Endodermal cell (in vitro differentiated cells): ENCODE results near the gene SFXN5. TPM values are rescaled to one million over a fixed set of nuclear protein-coding genes. Genes with fewer than 3 reads are reported as not detected.
A peak's percentile ranks its signal among the peaks of the same experiment; 100 is the strongest.

Source experiments
- DNase-seq: peaks from one replicate; pipeline ENCODE4 v3.0.0-alpha.2; 2017
- H3K27ac ChIP-seq: 2 replicates; pipeline ENCODE4 v1.5.1; 2013; ENCODE audit warnings: mild to moderate bottlenecking, low read depth, low read length, moderate library complexity
- H3K27me3 ChIP-seq: 2 replicates; pipeline ENCODE4 v1.6.1; 2013; ENCODE audit warnings: mild to moderate bottlenecking, low read length, moderate library complexity; ENCODE audit not compliant: insufficient read depth, control insufficient read depth, poor library complexity, severe bottlenecking
- H3K36me3 ChIP-seq: 2 replicates; pipeline ENCODE4 v1.7.0; 2013; ENCODE audit warnings: mild to moderate bottlenecking, low read length, moderate library complexity; ENCODE audit not compliant: control insufficient read depth, insufficient read depth
- H3K4me1 ChIP-seq: one replicate; pipeline ENCODE4 v1.7.0; 2013; ENCODE audit warnings: low read length; ENCODE audit not compliant: control insufficient read depth, insufficient read depth
- H3K4me3 ChIP-seq: 2 replicates; pipeline ENCODE4 v1.5.1; 2013; ENCODE audit warnings: mild to moderate bottlenecking, low read length, moderate library complexity
- H3K9ac ChIP-seq: 2 replicates; pipeline ENCODE4 v1.6.1; 2013; ENCODE audit warnings: mild to moderate bottlenecking, low read length, moderate library complexity; ENCODE audit not compliant: poor library complexity, severe bottlenecking; ENCODE audit errors: extremely low read depth
- H3K9me3 ChIP-seq: 2 replicates; pipeline ENCODE4 v1.6.1; 2013; ENCODE audit warnings: mild to moderate bottlenecking, low read length, moderate library complexity; ENCODE audit not compliant: control insufficient read depth
- H3K27ac Mint-ChIP-seq: 2 replicates; pipeline ENCODE4 v1.8.0; 2020; ENCODE audit warnings: mixed read lengths
- H3K27me3 Mint-ChIP-seq: 2 replicates; pipeline ENCODE4 v1.8.0; 2021; ENCODE audit warnings: mild to moderate bottlenecking, mixed read lengths; ENCODE audit not compliant: insufficient read depth
- H3K36me3 Mint-ChIP-seq: 2 replicates; pipeline ENCODE4 v1.8.0; 2020; ENCODE audit warnings: low read depth, mixed read lengths
- H3K4me1 Mint-ChIP-seq: 2 replicates; pipeline ENCODE4 v1.8.0; 2020; ENCODE audit warnings: mixed read lengths
- H3K4me3 Mint-ChIP-seq: 2 replicates; pipeline ENCODE4 v1.8.0; 2020; ENCODE audit warnings: mild to moderate bottlenecking, moderate library complexity, mixed read lengths
- H3K9me3 Mint-ChIP-seq: 2 replicates; pipeline ENCODE4 v1.8.0; 2020; ENCODE audit warnings: mild to moderate bottlenecking, mixed read lengths
- CTCF ChIP-seq: fragments of 200-600 bp; sonication (generic); conservative IDR thresholded peaks from 2 replicates; pipeline ENCODE4 v1.5.0; 2021; ENCODE audit warnings: antibody characterized with exemption, mild to moderate bottlenecking
- WGBS, 2 experiments: methylation state at CpG; one replicate each; pipeline versions ENCODE4 v1.1.5 to v1.1.7; 2013; ENCODE audit warnings: missing lambda C conversion rate in 2 of 2, mixed read lengths in 1 of 2; ENCODE audit not compliant: insufficient coverage in 1 of 2, insufficient read length in 1 of 2; 5-methylcytosine and 5-hydroxymethylcytosine counted together
- total RNA-seq, 2 donors: library from RNA; stranded (reverse); fragmentation: NEBNext Ultra II Directional in 1 of 2; extraction: Animal tissue kit (Norgen Biotek cat#: 25700) in 1 of 2; gene quantifications; 2 replicates in 1 of 2; 3 replicates in 1 of 2; pipeline ENCODE4 v1.2.1, GENCODE V29; 2021

Gene SFXN5
- total RNA-seq, 2 donors from 2014 or later: 30.7 to 32.8 TPM

GRCh38 chr2:73092146-73092783, 20.8 kb upstream of the SFXN5 start:
- no peaks in the 10 kb centered on the region for H3K36me3 ChIP-seq
- H3K4me3 ChIP-seq: no peak overlapping the region
- 77 to 88% methylated on average over 6 to 7 of the region's 7 CpGs for WGBS, 2 experiments
- Mint-ChIP-seq H3K9me3 (no peaks in the 10 kb centered on the region), H3K27me3 (no peaks in the 10 kb centered on the region), H3K36me3 (no peaks in the 10 kb centered on the region), H3K27ac (peak overlapping the region; percentile 26), H3K4me3 (no peak overlapping the region), H3K4me1 (peaks cover 4% of the 10 kb centered on the region)
- no peaks in the 10 kb centered on the region for H3K27me3 ChIP-seq
- DNase-seq: no peak
- H3K9ac ChIP-seq: no peak overlapping the region
- TF ChIP-seq CTCF: no peak
- no peak overlapping the region for H3K27ac ChIP-seq
- no peaks in the 10 kb centered on the region for H3K9me3 ChIP-seq
- H3K4me1 ChIP-seq: no peaks in the 10 kb centered on the region

- Mint-ChIP-seq H3K27me3 (no peaks in the 10 kb centered on the region), H3K36me3 (no peaks in the 10 kb centered on the region), H3K27ac (peak overlapping the region; percentile 26), H3K4me3 (no peak overlapping the region), H3K4me1 (peaks cover 4% of the 10 kb centered on the region), H3K9me3 (no peaks in the 10 kb centered on the region)
- Histone ChIP-seq H3K27me3 (no peaks in the 10 kb centered on the region), H3K4me1 (no peaks in the 10 kb centered on the region), H3K9me3 (no peaks in the 10 kb centered on the region), H3K4me3 (no peak overlapping the region), H3K27ac (no peak overlapping the region), H3K36me3 (no peaks in the 10 kb centered on the region), H3K9ac (no peak overlapping the region)
- no peak for TF ChIP-seq CTCF
- no peak for DNase-seq
- 92 to 93% methylated on average over 6 to 11 of the region's 11 CpGs for WGBS, 2 experiments
These were observed 20.2 kb upstream of the SFXN5 start for GRCh38 chr2:73091696-73092095.

GRCh38 chr2:73091164-73091563, 19.7 kb upstream of the SFXN5 start:
- WGBS, 2 experiments: 83 to 93% methylated on average over 2 to 7 of the region's 7 CpGs
- no peak overlapping the region for H3K4me3 Mint-ChIP-seq
- Histone ChIP-seq H3K9me3 (no peaks in the 10 kb centered on the region), H3K4me3 (no peak overlapping the region), H3K36me3 (no peaks in the 10 kb centered on the region), H3K27ac (no peak overlapping the region), H3K4me1 (no peaks in the 10 kb centered on the region), H3K9ac (no peak overlapping the region), H3K27me3 (no peaks in the 10 kb centered on the region)
- peaks cover 4% of the 10 kb centered on the region for H3K4me1 Mint-ChIP-seq
- H3K27me3 Mint-ChIP-seq: no peaks in the 10 kb centered on the region
- H3K36me3 Mint-ChIP-seq: no peaks in the 10 kb centered on the region
- H3K27ac Mint-ChIP-seq: no peak overlapping the region
- DNase-seq: no peak
- no peaks in the 10 kb centered on the region for H3K9me3 Mint-ChIP-seq
- TF ChIP-seq CTCF: no peak
